ENCODE measurements around the gene DES.

DNA sequence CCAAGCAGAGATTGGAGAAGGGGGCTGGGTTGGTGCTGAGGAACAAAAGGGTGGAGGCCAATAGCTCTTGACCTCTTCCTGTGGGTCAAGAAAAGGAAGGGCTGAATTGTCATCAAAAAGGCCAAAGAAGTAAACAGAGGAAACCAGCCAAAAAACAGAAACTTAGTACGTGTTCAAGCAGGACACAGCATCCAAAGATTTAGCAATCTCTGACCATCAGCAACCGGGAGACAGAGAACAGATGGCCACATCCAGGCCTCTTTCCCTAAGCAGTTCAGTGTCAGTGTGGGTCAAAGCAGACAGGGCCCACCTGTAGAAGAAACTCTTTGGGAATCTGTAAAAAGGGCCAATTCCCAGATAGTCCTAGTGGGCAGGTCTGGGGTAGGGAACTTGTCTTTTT is 33.3 kb upstream of the DES start:
- TF ChIP-seq, protein P1, sequence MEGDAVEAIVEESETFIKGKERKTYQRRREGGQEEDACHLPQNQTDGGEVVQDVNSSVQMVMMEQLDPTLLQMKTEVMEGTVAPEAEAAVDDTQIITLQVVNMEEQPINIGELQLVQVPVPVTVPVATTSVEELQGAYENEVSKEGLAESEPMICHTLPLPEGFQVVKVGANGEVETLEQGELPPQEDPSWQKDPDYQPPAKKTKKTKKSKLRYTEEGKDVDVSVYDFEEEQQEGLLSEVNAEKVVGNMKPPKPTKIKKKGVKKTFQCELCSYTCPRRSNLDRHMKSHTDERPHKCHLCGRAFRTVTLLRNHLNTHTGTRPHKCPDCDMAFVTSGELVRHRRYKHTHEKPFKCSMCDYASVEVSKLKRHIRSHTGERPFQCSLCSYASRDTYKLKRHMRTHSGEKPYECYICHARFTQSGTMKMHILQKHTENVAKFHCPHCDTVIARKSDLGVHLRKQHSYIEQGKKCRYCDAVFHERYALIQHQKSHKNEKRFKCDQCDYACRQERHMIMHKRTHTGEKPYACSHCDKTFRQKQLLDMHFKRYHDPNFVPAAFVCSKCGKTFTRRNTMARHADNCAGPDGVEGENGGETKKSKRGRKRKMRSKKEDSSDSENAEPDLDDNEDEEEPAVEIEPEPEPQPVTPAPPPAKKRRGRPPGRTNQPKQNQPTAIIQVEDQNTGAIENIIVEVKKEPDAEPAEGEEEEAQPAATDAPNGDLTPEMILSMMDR (IDR thresholded peaks at IDR 0.05), result no peak
- TF ChIP-seq EZH2 (IDR thresholded peaks at IDR 0.05; ENCODE audit: borderline replicate concordance, insufficient read depth, low read depth, low read length, poor library complexity, severe bottlenecking), result no peak
